Measurements from ENCODE around the gene PACRG. TPM values are rescaled to one million over a fixed set of nuclear protein-coding genes. Genes with fewer than 3 reads are reported as not detected.

The PACRG gene
- total and polyA plus RNA-seq, 2 donors (not counting 3 experiments of a cell fraction or from before 2014, with no cell fraction given) = 0.08 TPM; not detected in 1

DNA sequence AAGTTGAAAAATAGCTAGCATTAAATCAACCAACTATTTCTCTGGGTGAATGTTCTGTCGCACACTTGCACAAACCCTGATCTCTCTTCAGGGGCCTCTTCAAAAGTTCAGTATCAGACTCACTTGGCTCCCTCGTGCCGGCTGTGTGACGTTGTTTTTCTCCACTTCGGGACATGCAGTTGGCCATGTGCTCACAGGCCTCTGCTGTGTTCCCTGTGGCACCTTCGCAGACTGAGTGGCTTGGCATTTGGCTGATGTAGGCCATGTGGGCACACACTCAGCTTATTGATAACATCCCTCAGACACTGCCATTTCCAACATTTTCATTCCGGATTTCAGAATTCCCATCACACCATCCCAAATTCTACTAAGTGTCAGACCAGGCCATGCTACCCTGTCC, 49.3 kb downstream of the PACRG start:
- TF ChIP-seq POLR2AphosphoS5 (IDR thresholded peaks at IDR 0.05; ENCODE audit: insufficient read depth, low read depth, low read length) (no peak), FOS (IDR thresholded peaks at IDR 0.05; ENCODE audit: borderline replicate concordance, insufficient read depth, low read length) (no peak), GATA2 (IDR thresholded peaks at IDR 0.05; ENCODE audit: insufficient read depth, insufficient read length, low read depth, low read length) (no peak)
- Histone ChIP-seq H3K79me2 (ENCODE audit: control insufficient read depth, insufficient read depth, low read length) (no peaks in the 10 kb centered on the region), H3K4me1 (ENCODE audit: control insufficient read depth, extremely low read depth, insufficient read depth, low read length) (no peaks in the 10 kb centered on the region), H3K27me3 (ENCODE audit: control insufficient read depth in 2 of 2, insufficient read depth in 2 of 2, low read length in 2 of 2) (no peaks in the 10 kb centered on the region), H3K36me3 (ENCODE audit: control insufficient read depth in 2 of 2, extremely low read depth in 1 of 2, insufficient read depth in 2 of 2, low read length in 2 of 2) (no peaks in the 10 kb centered on the region), H3K4me2 (ENCODE audit: insufficient read depth, low read length) (no peak overlapping the region), H2AFZ (ENCODE audit: low read depth, low read length) (no peak overlapping the region), H3K27ac (ENCODE audit: insufficient read depth, low read depth, low read length) (no peak overlapping the region), H3K4me3 (replicated peaks in 1 of 3; ENCODE audit: insufficient read depth in 1 of 3, low read depth in 1 of 3, low read length in 3 of 3) (no peak overlapping the region), H3K9ac (replicated peaks; ENCODE audit: extremely low read depth, insufficient read depth, low read length) (no peak overlapping the region), H3K9me1 (replicated peaks; ENCODE audit: control insufficient read depth, extremely low read depth, insufficient read depth, low read length) (no peaks in the 10 kb centered on the region), H4K20me1 (replicated peaks; ENCODE audit: control insufficient read depth, extremely low read depth, insufficient read depth, low read length) (no peaks in the 10 kb centered on the region), H3K9me3 (replicated peaks; ENCODE audit: control insufficient read depth, insufficient read depth, low read length) (no peaks in the 10 kb centered on the region)
- ChIA-PET CTCF (no interaction called here), POLR2A (no interaction called here)
- no peak for FAIRE-seq
- intact Hi-C loops (cut with micrococcal nuclease) (no loop called here), dilution Hi-C loops (cut with MboI; ENCODE audit: extremely low pct_ligation_motif_present, low sequenced_read_pairs) (no loop called here)
- DNase-seq (ENCODE audit: low read depth, low spot score) = no peak
- BruUV-seq (replicated peaks) = no TSS peak

DNA sequence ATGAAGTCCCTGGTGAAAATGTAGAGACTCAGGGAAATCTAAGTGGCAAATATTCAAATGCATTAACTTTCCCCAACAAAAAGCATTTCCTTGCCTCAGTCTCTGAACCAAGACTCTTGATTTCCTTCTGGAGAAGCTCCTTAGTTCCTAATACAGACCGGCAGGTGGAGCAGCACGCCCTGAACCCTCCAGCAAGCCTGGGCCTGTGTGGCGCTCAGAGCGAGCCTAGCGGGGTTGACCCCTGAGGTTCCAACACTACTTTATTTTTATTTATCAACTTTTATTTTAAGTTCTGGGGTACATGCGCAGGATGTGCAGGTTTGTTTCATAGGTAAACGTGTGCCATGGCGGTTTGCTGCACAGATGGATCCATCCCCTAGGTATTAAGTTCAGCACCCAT, 50.8 kb downstream of the PACRG start:
- Histone ChIP-seq H2AFZ (ENCODE audit: low read depth, low read length) (no peak overlapping the region), H3K9ac (replicated peaks; ENCODE audit: extremely low read depth, insufficient read depth, low read length) (no peak overlapping the region), H3K36me3 (ENCODE audit: control insufficient read depth in 2 of 2, extremely low read depth in 1 of 2, insufficient read depth in 2 of 2, low read length in 2 of 2) (no peaks in the 10 kb centered on the region), H3K79me2 (ENCODE audit: control insufficient read depth, insufficient read depth, low read length) (no peaks in the 10 kb centered on the region), H3K4me1 (ENCODE audit: control insufficient read depth, extremely low read depth, insufficient read depth, low read length) (no peaks in the 10 kb centered on the region), H3K27ac (ENCODE audit: insufficient read depth, low read depth, low read length) (no peak overlapping the region), H3K9me1 (replicated peaks; ENCODE audit: control insufficient read depth, extremely low read depth, insufficient read depth, low read length) (no peaks in the 10 kb centered on the region), H4K20me1 (replicated peaks; ENCODE audit: control insufficient read depth, extremely low read depth, insufficient read depth, low read length) (no peaks in the 10 kb centered on the region), H3K9me3 (replicated peaks; ENCODE audit: control insufficient read depth, insufficient read depth, low read length) (no peaks in the 10 kb centered on the region), H3K4me2 (ENCODE audit: insufficient read depth, low read length) (no peak overlapping the region), H3K4me3 (replicated peaks in 1 of 3; ENCODE audit: insufficient read depth in 1 of 3, low read depth in 1 of 3, low read length in 3 of 3) (no peak overlapping the region), H3K27me3 (ENCODE audit: control insufficient read depth in 2 of 2, insufficient read depth in 2 of 2, low read length in 2 of 2) (no peaks in the 10 kb centered on the region)
- DNase-seq (ENCODE audit: low read depth, low spot score) = no peak
- CTCF ChIA-PET = no interaction called here
- POLR2A ChIA-PET = no interaction called here
- TF ChIP-seq EZH2 (IDR thresholded peaks at IDR 0.05; ENCODE audit: borderline replicate concordance, low read depth, low read length, severe bottlenecking) = no peak
- no peak for TF ChIP-seq GATA2 (IDR thresholded peaks at IDR 0.05; ENCODE audit: insufficient read depth, insufficient read length, low read depth, low read length)
- TF ChIP-seq FOS (IDR thresholded peaks at IDR 0.05; ENCODE audit: borderline replicate concordance, insufficient read depth, low read length) = no peak
- no peak for TF ChIP-seq JUN (IDR thresholded peaks at IDR 0.05; ENCODE audit: borderline replicate concordance, insufficient read depth, insufficient read length, low read depth)
- TF ChIP-seq POLR2A (IDR thresholded peaks at IDR 0.05; ENCODE audit: low read depth, low read length) = no peak
- no peak for TF ChIP-seq POLR2AphosphoS5 (IDR thresholded peaks at IDR 0.05; ENCODE audit: insufficient read depth, low read depth, low read length)
- TF ChIP-seq CTCF (IDR thresholded peaks at IDR 0.05; ENCODE audit: extremely low read depth in 1 of 2, insufficient read depth in 1 of 2, low read depth in 1 of 2, low read length in 2 of 2) = no peak
- TF ChIP-seq, protein P1, sequence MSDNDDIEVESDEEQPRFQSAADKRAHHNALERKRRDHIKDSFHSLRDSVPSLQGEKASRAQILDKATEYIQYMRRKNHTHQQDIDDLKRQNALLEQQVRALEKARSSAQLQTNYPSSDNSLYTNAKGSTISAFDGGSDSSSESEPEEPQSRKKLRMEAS (IDR thresholded peaks at IDR 0.05; ENCODE audit: insufficient read depth, insufficient read length) = no peak
- no peak for TF ChIP-seq MYC (IDR thresholded peaks at IDR 0.05; ENCODE audit: low read depth, low read length)
- no TSS peak for BruUV-seq (replicated peaks)
- dilution Hi-C loops (cut with MboI; ENCODE audit: extremely low pct_ligation_motif_present, low sequenced_read_pairs) = no loop called here
- no peak for FAIRE-seq
- intact Hi-C loops (cut with micrococcal nuclease) = no loop called here
